ENCODE results near the gene MAGEB6.
"Not testable (repeated sequence)": the region's sequence is repeated elsewhere in the genome, so short reads cannot be mapped to it uniquely, and the experiment has no call there.

The MAGEB6 gene

DNA sequence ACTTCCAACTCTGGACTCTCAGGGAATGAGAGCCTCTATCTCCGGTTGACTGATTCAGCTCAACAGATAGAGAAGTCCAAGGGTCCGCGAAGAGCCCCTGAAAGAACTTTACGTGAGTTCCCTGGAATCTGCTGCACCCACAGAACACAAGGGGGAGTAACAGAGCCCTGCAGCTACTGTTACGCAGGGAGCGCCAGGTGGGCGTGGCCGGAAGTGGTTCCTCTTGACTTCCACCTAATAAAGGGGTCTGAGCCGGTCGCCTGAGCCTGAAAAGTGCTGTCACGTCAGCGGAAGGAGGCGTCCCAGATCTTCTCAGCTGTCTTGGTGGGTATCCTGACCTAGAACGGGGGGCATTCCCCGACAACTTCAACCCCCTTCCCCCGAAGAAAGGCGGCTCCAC lies at the start of gene MAGEB6:
TSS of gene MAGEB6 (plus strand) at position 237 of the 400 bp plus-strand sequence. CDS start 1,407 bp downstream, outside the sequence.
- no peak for DNase-seq (ENCODE audit: low spot score)

DNA sequence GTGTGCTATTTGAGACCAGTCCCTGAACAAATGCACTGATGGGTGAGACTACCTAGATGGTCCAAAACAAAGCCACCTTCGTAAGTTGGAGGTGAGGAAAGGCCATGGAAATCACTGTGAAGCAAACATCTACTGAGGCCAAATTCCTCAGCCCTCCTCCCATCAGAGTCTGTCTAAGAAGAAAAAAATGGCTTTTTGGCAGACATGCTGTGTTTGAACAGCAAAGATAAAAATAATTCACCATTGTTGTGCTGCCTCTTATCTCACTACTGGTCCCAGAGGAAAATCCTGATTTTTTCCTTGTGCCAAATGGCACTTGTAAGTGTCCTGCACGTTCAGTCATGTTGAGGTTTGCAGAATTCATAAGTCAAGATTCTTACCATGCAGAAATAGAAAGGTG lies 46.2 kb upstream of the MAGEB6 start:
- no peak for DNase-seq (ENCODE audit: low spot score)

DNA sequence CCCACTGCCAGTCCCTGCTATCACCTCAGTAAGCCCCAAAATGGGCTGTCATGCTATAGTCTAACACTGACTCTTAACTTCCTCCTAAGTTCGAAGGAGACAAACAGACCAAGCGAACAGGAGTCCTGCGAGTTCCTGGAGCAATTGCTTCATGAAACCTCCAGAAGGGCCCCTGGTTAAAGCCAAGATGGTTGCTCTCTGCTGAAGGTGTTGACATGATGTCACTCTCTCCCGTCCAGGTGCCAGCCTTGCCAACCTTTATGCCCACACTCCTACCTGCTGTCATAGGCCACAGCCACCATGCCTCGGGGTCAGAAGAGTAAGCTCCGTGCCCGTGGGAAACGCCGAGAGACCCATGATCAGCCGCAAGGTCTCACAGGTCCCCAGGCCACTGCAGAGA lies 31.9 kb upstream of the MAGEB6 start, which contains the start of gene MAGEB6B:
TSS of gene MAGEB6B (plus strand) at position 301 of the 400 bp plus-strand sequence. CDS start at position 301, 0 bp downstream.
- DNase-seq (ENCODE audit: low spot score) = no peak

GRCh38 chrX:26203561-26203960 lies 11.3 kb downstream of the MAGEB6 start:
- DNase-seq (ENCODE audit: low spot score) = no peak

- DNase-seq (ENCODE audit: low spot score) = not testable (repeated sequence)
Measured at GRCh38 chrX:26204717-26205116, 12.5 kb downstream of the MAGEB6 start.

GRCh38 chrX:26208012-26208411 lies 15.8 kb downstream of the MAGEB6 start:
- DNase-seq (ENCODE audit: low spot score) = no peak

DNA sequence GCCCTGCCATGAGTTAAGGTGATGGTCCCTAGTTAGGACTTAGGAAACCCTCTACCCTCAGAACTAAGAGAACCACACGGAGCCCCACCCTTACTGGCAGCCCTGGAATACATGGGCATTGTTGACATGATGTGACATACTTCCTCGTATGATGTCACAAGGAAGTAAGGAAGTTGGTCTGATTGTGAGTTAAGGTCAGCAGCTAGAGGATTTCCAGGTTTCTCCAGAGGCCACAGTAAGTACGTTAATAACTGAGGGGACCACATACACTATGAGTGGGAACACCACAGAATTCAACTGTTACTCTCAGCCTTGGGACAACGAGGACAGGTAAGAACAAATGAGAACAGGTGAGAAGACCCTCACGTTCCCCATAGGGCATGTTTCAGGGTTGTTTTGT lies 23.6 kb downstream of the MAGEB6 start, which contains the start of gene MAGEB5:
TSS of gene MAGEB5 (plus strand) at position 301 of the 400 bp plus-strand sequence. CDS start 1,133 bp downstream, outside the sequence.
- DNase-seq (ENCODE audit: low spot score) = no peak

- no peak for DNase-seq (ENCODE audit: low spot score)
Measured at GRCh38 chrX:26219351-26219750, 27.1 kb downstream of the MAGEB6 start.

GRCh38 chrX:26234177-26234576 lies 41.9 kb downstream of the MAGEB6 start:
- DNase-seq (ENCODE audit: low spot score) = no peak

Data from AG08396 (cell line).